ENCODE data around the gene BID. TPM values are rescaled to one million over a fixed set of nuclear protein-coding genes. Genes with fewer than 3 reads are reported as not detected.

Gene BID
- total RNA-seq, 1 donor from 2014 or later, result 35.1 TPM

- Histone ChIP-seq H3K4me3 (ENCODE audit: insufficient read depth, low read depth, low read length) (no peak overlapping the region), H3K79me2 (ENCODE audit: insufficient read depth, low read length) (no peaks in the 10 kb centered on the region), H2AFZ (ENCODE audit: low read depth, low read length) (no peak overlapping the region), H3K9ac (ENCODE audit: low read length) (no peak overlapping the region), H3K27ac (ENCODE audit: low read depth, low read length) (no peak overlapping the region), H3K4me1 (ENCODE audit: insufficient read depth, low read length) (peaks cover 18% of the 10 kb centered on the region), H3K36me3 (ENCODE audit: insufficient read depth, low read length) (no peaks in the 10 kb centered on the region), H3K4me2 (ENCODE audit: low read length) (no peak overlapping the region), H3K9me3 (ENCODE audit: insufficient read depth, low read depth, low read length) (no peaks in the 10 kb centered on the region), H3K27me3 (ENCODE audit: insufficient read depth, low read length) (no peaks in the 10 kb centered on the region), H4K20me1 (ENCODE audit: insufficient read depth, low read length) (no peaks in the 10 kb centered on the region)
- no peak for TF ChIP-seq CTCF (IDR thresholded peaks at IDR 0.05; ENCODE audit: insufficient read depth, low read depth, low read length)
- no peak for TF ChIP-seq EZH2 (IDR thresholded peaks at IDR 0.05; ENCODE audit: insufficient read depth, low read length)
- H3K27ac Mint-ChIP-seq (ENCODE audit: unreplicated experiment), result no peak overlapping the region
- peaks cover 9% of the 10 kb centered on the region for H3K4me1 Mint-ChIP-seq (ENCODE audit: low read depth, unreplicated experiment)
- DNase-seq (ENCODE audit: low read depth) (no peak), FAIRE-seq (no peak)
- H3K27me3 Mint-ChIP-seq (ENCODE audit: low read depth, unreplicated experiment), result peaks cover 25% of the 10 kb centered on the region
- peaks cover 2% of the 10 kb centered on the region for H3K36me3 Mint-ChIP-seq (ENCODE audit: low read depth, unreplicated experiment)
- no peak overlapping the region for H3K4me3 Mint-ChIP-seq (ENCODE audit: unreplicated experiment)
- H3K9me3 Mint-ChIP-seq (ENCODE audit: unreplicated experiment), result no peaks in the 10 kb centered on the region
Observed at GRCh38 chr22:17780116-17780740, 6.0 kb upstream of the BID start.

- Histone ChIP-seq H3K79me2 (ENCODE audit: insufficient read depth, low read length) (no peaks in the 10 kb centered on the region), H3K9ac (ENCODE audit: low read length) (no peak overlapping the region), H3K27me3 (ENCODE audit: insufficient read depth, low read length) (no peaks in the 10 kb centered on the region), H3K4me1 (ENCODE audit: insufficient read depth, low read length) (peaks cover 18% of the 10 kb centered on the region), H3K4me3 (ENCODE audit: insufficient read depth, low read depth, low read length) (no peak overlapping the region), H4K20me1 (ENCODE audit: insufficient read depth, low read length) (no peaks in the 10 kb centered on the region), H2AFZ (ENCODE audit: low read depth, low read length) (no peak overlapping the region), H3K4me2 (ENCODE audit: low read length) (no peak overlapping the region), H3K9me3 (ENCODE audit: insufficient read depth, low read depth, low read length) (no peaks in the 10 kb centered on the region), H3K27ac (ENCODE audit: low read depth, low read length) (no peak overlapping the region), H3K36me3 (ENCODE audit: insufficient read depth, low read length) (no peaks in the 10 kb centered on the region)
- Mint-ChIP-seq H3K9me3 (ENCODE audit: unreplicated experiment) (no peaks in the 10 kb centered on the region), H3K4me1 (ENCODE audit: low read depth, unreplicated experiment) (peaks cover 9% of the 10 kb centered on the region), H3K4me3 (ENCODE audit: unreplicated experiment) (peak overlapping the region; percentile 20), H3K27me3 (ENCODE audit: low read depth, unreplicated experiment) (peaks cover 27% of the 10 kb centered on the region), H3K36me3 (ENCODE audit: low read depth, unreplicated experiment) (peaks cover 2% of the 10 kb centered on the region), H3K27ac (ENCODE audit: unreplicated experiment) (no peak overlapping the region)
- DNase-seq (ENCODE audit: low read depth), result no peak
- no peak for FAIRE-seq
- TF ChIP-seq CTCF (IDR thresholded peaks at IDR 0.05; ENCODE audit: insufficient read depth, low read depth, low read length) (no peak), EZH2 (IDR thresholded peaks at IDR 0.05; ENCODE audit: insufficient read depth, low read length) (no peak)
Observed at GRCh38 chr22:17779286-17780115, 5.2 kb upstream of the BID start.
